IPS DF 19.7 (cell line): ENCODE measurements around the gene TSPAN11.

Source experiments
- DNase-seq: peaks from one replicate; pipeline ENCODE4 v3.0.0-alpha.2; 2013; ENCODE audit warnings: low read depth, low spot score

TSPAN11 gene

GRCh38 chr12:30911207-30911606, 15.3 kb upstream of the TSPAN11 start:
- DNase-seq: no peak

GRCh38 chr12:30913323-30913722, 13.2 kb upstream of the TSPAN11 start:
- no peak for DNase-seq

GRCh38 chr12:30914986-30915591, 11.5 kb upstream of the TSPAN11 start:
- no peak for DNase-seq

- DNase-seq: no peak
Measured at GRCh38 chr12:30923057-30923456, 3.5 kb upstream of the TSPAN11 start.

- DNase-seq: no peak
Measured at GRCh38 chr12:30925607-30926242, 823 bp upstream of the TSPAN11 start.

- DNase-seq: no peak
Measured at GRCh38 chr12:30927222-30927611, 669 bp downstream of the TSPAN11 start.

GRCh38 chr12:30928356-30929244, 2.1 kb downstream of the TSPAN11 start:
- DNase-seq: no peak

GRCh38 chr12:30930238-30930637, 3.7 kb downstream of the TSPAN11 start:
- no peak for DNase-seq

- DNase-seq: no peak
Measured at GRCh38 chr12:30930641-30931040, 4.1 kb downstream of the TSPAN11 start.

- no peak for DNase-seq
Measured at GRCh38 chr12:30932881-30933280, 6.3 kb downstream of the TSPAN11 start.

- DNase-seq: no peak
Measured at GRCh38 chr12:30934811-30935210, 8.3 kb downstream of the TSPAN11 start.

GRCh38 chr12:30936036-30936435, 9.5 kb downstream of the TSPAN11 start:
- no peak for DNase-seq

- no peak for DNase-seq
Measured at GRCh38 chr12:30939234-30939633, 12.7 kb downstream of the TSPAN11 start.

- DNase-seq: no peak
Measured at GRCh38 chr12:30942486-30942885, 15.9 kb downstream of the TSPAN11 start.

GRCh38 chr12:30942936-30943335, 16.4 kb downstream of the TSPAN11 start:
- no peak for DNase-seq

GRCh38 chr12:30945443-30946164, 19.1 kb downstream of the TSPAN11 start:
- DNase-seq: no peak

GRCh38 chr12:30952015-30952414, 25.5 kb downstream of the TSPAN11 start:
- no peak for DNase-seq

- DNase-seq: no peak
Measured at GRCh38 chr12:30953257-30953656, 26.7 kb downstream of the TSPAN11 start.

GRCh38 chr12:30953951-30954751, 27.6 kb downstream of the TSPAN11 start:
- DNase-seq: no peak

- DNase-seq: no peak
Measured at GRCh38 chr12:30955214-30955613, 28.7 kb downstream of the TSPAN11 start.

GRCh38 chr12:30959110-30959710, 32.7 kb downstream of the TSPAN11 start:
- no peak for DNase-seq
